HT1080 (cell line): Measurements from ENCODE around the gene MLKL. TPM values are rescaled to one million over a fixed set of nuclear protein-coding genes. Genes with fewer than 3 reads are reported as not detected.

Source experiments
- DNase-seq: peaks from one replicate; pipeline ENCODE4 v3.0.0-alpha.2; 2015; ENCODE audit warnings: low read depth
- polyA plus RNA-seq, 2 experiments: library from polyadenylated mRNA; depleted of rRNA; stranded (reverse); fragments of >200 nt; gene quantifications; 2 replicates each; pipeline ENCODE4 v1.2.3, GENCODE V29; 2015
- total RNA-seq: library from RNA; depleted of rRNA; stranded (reverse); fragments of >200 nt; shearing (Covaris generic); gene quantifications from 2 replicates; pipeline ENCODE4 v1.2.3, GENCODE V29; 2014; rRNA removed

Gene MLKL
- total RNA-seq = 54.9 and 57.4 TPM in 2 replicates
- 17.8 and 20.6 TPM in 2 replicates for polyA plus RNA-seq (2015; cell fraction: cytosol; rRNA removed)
- polyA plus RNA-seq (2015; cell fraction: nucleus; rRNA removed) = 37.8 and 45.4 TPM in 2 replicates

GRCh38 chr16:74700438-74701225 lies at the start of gene MLKL:
MLKL (minus strand) TSS chr16:74700862; CDS start chr16:74695757, 5,105 bp downstream.
- peak; percentile 80 for DNase-seq

GRCh38 chr16:74749291-74750055 lies 48.8 kb upstream of the MLKL start:
- DNase-seq = no peak

GRCh38 chr16:74748616-74749026 lies 48.0 kb upstream of the MLKL start:
- DNase-seq = no peak

DNA sequence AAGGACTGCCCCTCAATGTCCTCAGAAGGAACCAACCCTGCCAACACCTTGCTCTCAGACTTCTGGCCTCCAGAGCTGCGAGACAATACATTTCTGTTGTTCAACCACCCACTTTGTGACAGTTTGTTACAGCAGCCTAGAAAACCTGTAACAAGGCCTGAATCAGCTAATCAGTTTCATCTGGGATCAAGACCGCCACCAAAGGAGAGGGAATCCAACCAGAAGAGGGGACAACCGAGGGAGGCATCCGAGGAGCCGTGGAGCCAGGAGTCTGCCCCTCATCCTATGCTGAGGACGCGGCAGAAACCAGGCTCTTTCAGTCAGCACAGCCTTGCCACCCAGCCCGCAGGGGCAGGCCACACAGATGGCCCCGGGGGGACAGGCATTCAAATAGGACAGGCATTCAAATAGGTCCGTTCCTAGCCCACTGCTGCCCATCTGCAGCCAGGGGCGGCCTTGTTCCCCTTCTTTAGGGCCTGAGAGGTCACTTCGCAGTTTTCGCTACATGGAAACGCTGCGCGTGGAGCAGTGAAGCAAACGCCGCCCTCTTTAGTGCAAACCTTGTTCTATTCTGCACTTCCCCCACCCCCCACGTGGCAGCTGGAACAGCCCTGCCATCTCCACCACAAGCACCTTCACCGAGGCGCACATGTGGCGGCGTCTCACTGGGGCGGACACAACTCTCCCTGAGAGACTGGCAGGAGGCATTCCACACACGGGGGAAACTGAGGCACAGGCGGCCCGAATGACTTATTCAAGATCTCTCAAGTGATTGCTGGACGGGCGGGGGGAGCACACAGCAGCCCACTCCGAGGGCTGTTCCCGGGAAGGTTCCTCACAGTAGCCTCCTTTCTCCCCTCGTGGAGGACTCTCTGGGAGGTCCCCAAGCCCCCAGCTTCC lies 47.3 kb upstream of the MLKL start:
- no peak for DNase-seq

GRCh38 chr16:74745926-74746325 lies 45.3 kb upstream of the MLKL start:
- DNase-seq = no peak

DNA sequence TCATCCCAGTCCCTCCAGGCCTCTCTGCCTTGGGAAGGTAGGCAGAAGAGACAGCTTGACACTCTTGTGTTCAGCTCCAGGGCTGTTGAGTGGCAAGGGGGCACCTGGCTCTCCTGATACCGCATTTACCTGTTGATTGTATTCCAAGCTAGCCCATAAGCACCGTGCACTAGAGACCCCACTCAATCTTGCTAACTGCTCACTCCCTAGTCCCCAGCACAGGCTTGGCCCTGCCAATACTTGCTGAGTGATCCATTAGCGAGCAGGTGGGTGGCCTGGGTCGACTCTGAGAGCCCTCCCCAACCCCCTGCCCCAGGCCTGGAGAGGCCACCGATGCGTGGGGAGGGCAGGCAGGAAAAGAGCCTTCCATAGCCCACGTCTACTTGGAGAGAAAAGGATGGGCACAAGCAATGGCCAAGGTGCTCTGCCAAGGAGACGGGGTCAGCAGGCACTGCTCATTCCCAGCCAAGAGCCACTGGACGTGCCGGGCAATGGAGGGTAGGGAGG lies 44.5 kb upstream of the MLKL start:
- no peak for DNase-seq

DNA sequence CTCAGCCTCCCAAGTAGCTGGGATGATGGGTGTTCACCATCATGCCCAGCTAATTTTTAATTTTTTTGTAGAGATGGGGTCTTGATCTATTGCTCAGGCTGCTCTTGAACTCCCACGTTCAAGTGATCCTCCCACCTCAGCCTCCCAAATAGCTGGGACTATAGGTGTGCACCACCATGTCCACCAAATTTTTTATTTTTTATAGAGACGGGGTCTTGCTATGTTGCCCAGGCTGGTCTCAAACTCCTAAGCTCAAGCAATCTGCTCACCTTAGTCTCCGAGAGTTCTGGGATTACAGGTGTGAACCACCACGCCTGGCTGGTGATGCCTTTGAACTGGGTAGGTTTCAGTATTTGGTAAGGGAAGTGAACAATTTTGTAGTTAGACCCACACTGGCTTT lies 43.9 kb upstream of the MLKL start:
- no peak for DNase-seq

DNA sequence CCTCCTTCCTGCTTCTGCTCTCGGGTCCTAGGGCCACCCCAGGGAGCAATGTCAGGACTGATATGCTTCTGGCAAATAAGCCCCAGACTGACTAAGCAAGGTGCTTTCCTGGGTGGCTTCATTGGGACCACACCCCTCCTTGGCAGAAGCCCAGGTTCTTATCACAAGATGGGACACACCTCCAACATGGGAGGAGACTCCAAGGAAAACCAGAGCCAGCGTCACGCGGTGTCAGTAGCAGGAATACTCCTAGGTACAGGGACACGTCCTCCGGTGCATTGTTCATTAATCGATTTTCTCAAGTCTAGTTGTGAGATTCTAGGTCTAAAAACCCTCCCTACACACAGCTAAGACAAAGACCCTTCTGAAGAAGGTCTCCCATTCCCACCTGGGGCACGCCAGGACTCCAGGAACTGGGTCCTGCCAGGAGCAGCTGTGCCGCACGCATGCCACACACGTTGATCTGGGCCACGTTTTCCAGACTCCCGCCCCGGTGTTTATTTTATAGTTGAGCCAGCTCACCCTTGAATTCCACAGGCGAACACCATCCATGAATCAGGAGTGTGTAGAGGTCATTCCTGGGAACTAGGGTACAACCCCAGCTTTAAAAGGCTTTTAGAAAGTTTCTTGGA lies 43.1 kb upstream of the MLKL start:
- peak; percentile 89 for DNase-seq

DNA sequence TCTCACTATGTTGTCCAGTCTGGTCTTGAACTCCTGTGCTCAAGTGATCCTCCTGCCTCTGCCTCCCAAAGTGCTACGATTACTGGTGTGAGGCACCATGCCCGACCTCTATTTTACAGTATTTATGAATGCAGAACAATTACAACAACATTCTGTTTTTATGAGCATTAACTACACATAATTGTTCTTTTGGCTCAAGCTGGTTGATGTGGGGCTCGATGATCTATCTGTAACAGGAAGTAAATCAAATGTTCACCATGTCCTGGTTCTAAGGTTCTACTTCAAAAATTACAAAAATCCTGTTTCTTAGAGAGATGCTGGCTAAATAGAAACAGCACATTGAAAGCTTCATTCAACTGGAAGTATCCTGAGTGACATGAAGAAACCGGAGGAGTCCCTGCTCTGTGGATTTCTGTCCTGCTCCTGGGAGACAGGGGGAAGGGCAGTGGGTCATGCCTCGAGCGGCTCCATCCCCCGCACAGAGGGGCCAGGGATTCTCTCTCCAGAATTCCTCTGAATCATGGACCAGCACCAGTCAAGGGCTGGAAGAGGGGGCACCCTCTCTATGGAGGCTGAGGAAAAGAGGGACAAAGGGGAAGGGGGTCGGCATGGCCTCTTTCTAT lies 42.5 kb upstream of the MLKL start:
- no peak for DNase-seq

GRCh38 chr16:74742051-74742481 lies 41.4 kb upstream of the MLKL start:
- DNase-seq = no peak

DNA sequence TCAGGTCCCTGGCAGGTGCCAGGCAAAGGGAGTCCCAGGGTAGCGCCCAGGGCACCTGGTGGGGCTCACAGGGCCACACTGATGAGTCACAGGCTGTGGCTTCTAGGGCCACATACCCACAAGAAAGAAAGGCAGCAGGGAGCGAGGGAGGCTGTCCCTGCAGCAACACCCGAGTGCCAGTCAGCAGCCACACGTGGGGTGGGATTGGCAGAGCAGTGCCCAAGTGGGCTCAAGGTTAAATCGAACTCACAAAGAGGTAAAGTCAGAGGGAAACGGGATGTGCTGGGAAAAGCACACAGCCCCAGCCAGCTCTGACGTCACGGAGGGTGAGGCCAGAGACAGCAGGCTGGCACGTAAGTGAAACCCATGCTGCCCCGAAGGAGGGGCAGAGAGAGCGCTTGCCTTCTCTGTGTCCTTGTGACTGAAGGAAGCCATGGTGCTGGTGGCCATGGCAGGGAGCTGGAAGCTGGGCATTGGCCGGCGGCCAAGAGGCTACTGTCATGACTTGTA lies 40.2 kb upstream of the MLKL start:
- DNase-seq = peak; percentile 69

GRCh38 chr16:74739275-74739674 lies 38.6 kb upstream of the MLKL start:
- no peak for DNase-seq

- DNase-seq = no peak
These were observed 38.2 kb upstream of the MLKL start for GRCh38 chr16:74738816-74739215.

DNA sequence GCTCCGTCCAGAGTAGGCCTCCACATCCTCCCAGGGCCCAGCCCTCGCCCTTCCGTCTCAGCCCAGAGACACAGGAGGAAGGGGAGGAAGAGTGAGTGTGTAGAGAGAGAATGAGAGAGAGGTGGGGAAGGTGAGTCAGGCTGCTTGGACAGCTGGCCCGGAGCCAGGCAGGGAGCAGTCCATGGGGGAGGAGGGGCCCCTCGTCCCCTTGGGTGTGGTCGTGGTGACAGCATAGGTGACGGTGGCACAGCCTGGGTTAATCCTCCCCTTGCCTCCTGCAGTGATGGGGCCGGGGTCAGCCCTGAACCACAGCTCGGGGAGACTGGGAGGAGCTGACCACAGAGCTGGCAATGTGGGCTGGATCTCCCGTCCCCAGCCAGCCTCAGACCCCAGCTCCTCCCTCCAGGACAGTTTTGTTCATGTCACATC lies 37.5 kb upstream of the MLKL start:
- peak; percentile 79 for DNase-seq

DNA sequence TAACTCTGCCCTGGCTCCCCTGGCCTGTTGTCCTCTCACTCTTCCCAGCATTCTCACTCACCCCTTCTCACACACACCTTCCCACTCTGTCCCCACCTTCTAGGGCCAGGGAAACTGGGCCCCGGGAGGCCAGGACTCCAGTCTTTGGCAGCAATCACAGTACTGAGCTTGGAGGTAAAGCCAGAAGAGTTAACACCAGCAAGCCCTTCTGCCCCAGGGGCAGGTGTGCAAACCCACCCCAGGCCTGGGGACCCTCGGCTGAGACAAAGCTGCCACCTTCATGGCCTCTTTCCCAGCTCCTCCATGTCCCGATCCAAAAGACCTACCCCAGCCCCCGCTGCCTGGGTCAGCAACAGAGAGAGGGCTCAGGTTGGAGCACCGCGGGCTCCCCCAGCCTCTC lies 36.9 kb upstream of the MLKL start:
- DNase-seq = no peak

GRCh38 chr16:74736531-74737157 lies 36.0 kb upstream of the MLKL start:
- peak; percentile 31 for DNase-seq

GRCh38 chr16:74735554-74735953 lies 34.9 kb upstream of the MLKL start:
- no peak for DNase-seq

DNA sequence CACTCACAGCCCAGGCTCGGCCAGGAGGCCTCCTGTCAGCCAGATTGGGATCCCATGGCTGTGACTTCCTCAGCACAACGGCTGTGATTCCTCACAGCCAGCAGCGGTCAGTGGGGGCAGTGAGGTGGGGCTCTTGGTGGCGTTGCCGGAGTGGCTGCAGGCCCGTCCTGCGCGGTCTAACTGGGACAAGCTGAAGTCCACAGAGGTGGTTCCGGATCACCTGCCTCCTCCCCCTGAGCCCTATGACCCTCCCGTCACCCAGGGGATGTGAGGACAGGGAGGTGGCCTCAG lies 34.4 kb upstream of the MLKL start:
- no peak for DNase-seq

GRCh38 chr16:74734361-74735161 lies 33.9 kb upstream of the MLKL start:
- DNase-seq = no peak
